ENCODE results near the gene FBXW11.

GRCh38 chr5:171911152-171911551 lies 95.3 kb downstream of the FBXW11 start:
- TF ChIP-seq CTCF (IDR thresholded peaks at IDR 0.05; ENCODE audit: low read depth, low read length, poor library complexity, severe bottlenecking) (no peak), EZH2phosphoT487 (IDR thresholded peaks at IDR 0.05; ENCODE audit: borderline replicate concordance, low read length) (no peak)
